ENCODE results near the gene INF2. TPM values are rescaled to one million over a fixed set of nuclear protein-coding genes. Genes with fewer than 3 reads are reported as not detected.

Gene INF2
- total RNA-seq, 2 donors from 2014 or later = 21.9 to 43.5 TPM

DNA sequence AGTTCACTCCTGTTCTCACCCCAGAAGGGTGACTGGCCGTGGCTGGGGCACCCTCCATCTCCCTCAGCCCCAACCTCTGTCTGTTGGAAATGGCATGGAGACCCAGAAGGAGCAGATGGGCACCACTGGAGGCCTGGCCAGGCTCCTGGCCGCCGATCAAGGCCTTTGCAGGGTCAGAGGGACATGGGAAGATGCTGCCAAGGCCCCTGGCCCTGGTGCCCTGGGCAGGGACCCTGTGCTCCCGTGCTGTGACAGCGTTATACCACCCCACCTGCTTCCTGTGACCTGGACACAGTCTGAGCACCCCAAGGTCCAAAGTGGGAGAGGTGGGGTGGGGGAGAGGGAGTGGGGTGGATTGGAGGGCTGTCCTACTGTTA lies 3.5 kb downstream of the INF2 start:
- Histone ChIP-seq H3K36me3 (no peaks in the 10 kb centered on the region), H3K4me1 (peaks cover 0 to 94% of the 10 kb centered on the region in 2 donors), H3K4me3 (no peak overlapping the region), H3K9me3 (no peaks in the 10 kb centered on the region), H3K27me3 (no peaks in the 10 kb centered on the region), H3K27ac (no peak overlapping the region)
- TF ChIP-seq, protein P1, sequence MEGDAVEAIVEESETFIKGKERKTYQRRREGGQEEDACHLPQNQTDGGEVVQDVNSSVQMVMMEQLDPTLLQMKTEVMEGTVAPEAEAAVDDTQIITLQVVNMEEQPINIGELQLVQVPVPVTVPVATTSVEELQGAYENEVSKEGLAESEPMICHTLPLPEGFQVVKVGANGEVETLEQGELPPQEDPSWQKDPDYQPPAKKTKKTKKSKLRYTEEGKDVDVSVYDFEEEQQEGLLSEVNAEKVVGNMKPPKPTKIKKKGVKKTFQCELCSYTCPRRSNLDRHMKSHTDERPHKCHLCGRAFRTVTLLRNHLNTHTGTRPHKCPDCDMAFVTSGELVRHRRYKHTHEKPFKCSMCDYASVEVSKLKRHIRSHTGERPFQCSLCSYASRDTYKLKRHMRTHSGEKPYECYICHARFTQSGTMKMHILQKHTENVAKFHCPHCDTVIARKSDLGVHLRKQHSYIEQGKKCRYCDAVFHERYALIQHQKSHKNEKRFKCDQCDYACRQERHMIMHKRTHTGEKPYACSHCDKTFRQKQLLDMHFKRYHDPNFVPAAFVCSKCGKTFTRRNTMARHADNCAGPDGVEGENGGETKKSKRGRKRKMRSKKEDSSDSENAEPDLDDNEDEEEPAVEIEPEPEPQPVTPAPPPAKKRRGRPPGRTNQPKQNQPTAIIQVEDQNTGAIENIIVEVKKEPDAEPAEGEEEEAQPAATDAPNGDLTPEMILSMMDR (IDR thresholded peaks at IDR 0.05) = no peak
- DNase-seq (ENCODE audit: low spot score) = no peak

GRCh38 chr14:104693482-104694431 lies 4.3 kb downstream of the INF2 start:
- Histone ChIP-seq H3K4me3 (no peak overlapping the region), H3K4me1 (peaks cover 0 to 94% of the 10 kb centered on the region in 2 donors)

DNA sequence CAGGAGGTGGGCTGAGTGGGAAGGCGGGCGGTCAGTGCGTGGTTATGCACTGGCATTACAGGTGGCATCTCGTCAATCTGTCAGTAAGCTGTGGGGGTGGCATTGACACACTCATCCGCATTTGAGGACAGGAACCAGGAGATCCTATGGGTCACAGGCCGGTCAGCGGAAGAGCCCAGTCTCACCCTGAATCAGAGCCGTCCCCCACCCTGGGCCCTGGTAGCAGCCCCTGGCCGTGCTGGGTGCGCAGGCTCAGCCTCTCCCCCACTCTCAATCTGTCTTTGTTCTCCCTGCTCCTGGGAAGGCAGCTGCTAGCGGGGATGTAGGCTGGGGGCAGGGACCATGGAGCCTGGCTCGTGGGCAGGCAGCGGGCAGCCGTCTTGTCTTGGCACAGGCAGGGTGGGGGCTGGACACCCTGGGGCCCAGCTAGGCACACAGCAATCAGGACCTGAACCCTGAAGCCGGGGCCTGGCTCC lies 5.1 kb downstream of the INF2 start:
- H3K9me3 ChIP-seq = no peaks in the 10 kb centered on the region
- H3K4me3 ChIP-seq = no peak overlapping the region
- peak overlapping the region; percentile 50 to 61 for H3K27ac ChIP-seq
- TF ChIP-seq, protein P1 (IDR thresholded peaks at IDR 0.05) = no peak
- DNase-seq (ENCODE audit: low spot score) = no peak
- H3K27me3 ChIP-seq = no peaks in the 10 kb centered on the region
- no peaks in the 10 kb centered on the region for H3K36me3 ChIP-seq
- peaks cover 0 to 96% of the 10 kb centered on the region in 2 donors for H3K4me1 ChIP-seq

More at GRCh38 chr14:104693482-104694431, 4.3 kb downstream of the INF2 start:
- Histone ChIP-seq H3K36me3 (no peaks in the 10 kb centered on the region), H3K27me3 (no peaks in the 10 kb centered on the region), H3K27ac (peak overlapping the region in 1 of 2 donors; percentile 61), H3K9me3 (no peaks in the 10 kb centered on the region)
- no peak for DNase-seq (ENCODE audit: low spot score)
- TF ChIP-seq, protein P1 (IDR thresholded peaks at IDR 0.05) = no peak

DNA sequence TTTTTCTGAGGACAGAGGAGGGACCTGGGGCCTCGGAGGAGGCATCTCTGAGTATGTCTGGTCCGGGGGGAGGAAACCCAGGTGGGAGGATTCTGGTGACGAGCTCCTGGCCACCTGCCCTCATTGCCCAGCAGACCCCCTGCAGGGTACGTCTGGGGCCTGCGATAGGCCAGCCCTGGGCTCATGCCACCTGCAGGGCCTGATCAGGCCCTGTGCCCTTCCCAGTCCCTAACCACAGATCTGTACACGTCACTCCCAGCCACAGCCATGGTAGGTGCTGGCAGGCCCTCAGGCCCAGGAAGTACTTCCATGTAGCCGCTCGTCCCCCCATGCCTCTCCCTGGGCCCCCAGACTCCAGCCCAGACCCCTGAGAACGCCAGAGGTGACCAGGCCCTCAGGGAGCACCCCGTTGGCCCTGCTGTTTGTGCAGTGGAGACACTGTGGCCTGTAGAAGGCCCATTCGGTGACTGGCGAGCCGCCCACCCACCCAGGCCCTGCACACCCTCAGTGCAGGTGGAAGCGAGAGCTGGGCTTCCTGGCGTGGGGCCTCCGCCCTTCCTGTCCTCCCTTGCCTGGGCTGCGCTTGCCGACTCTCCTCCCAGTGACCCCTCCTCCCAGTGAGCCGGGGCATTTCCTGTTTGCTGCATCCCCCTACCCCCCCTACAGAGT lies 5.7 kb downstream of the INF2 start:
- H3K27me3 ChIP-seq = no peaks in the 10 kb centered on the region
- DNase-seq (ENCODE audit: low spot score) = no peak
- no peaks in the 10 kb centered on the region for H3K9me3 ChIP-seq
- H3K4me1 ChIP-seq = peaks cover 0 to 100% of the 10 kb centered on the region in 2 donors
- no peaks in the 10 kb centered on the region for H3K36me3 ChIP-seq
- H3K4me3 ChIP-seq = no peak overlapping the region
- TF ChIP-seq, protein P1 (IDR thresholded peaks at IDR 0.05) = no peak
- peak overlapping the region; percentile 50 to 61 for H3K27ac ChIP-seq

- no peaks in the 10 kb centered on the region for H3K36me3 ChIP-seq
- no peak for DNase-seq (ENCODE audit: low spot score)
- H3K9me3 ChIP-seq = no peaks in the 10 kb centered on the region
- peaks cover 0 to 100% of the 10 kb centered on the region in 2 donors for H3K4me1 ChIP-seq
- TF ChIP-seq, protein P1 (IDR thresholded peaks at IDR 0.05) = peak in 1 of 2 donors; percentile 46
- H3K27me3 ChIP-seq = no peaks in the 10 kb centered on the region
- H3K27ac ChIP-seq = peak overlapping the region; percentile 50 to 61
- H3K4me3 ChIP-seq = no peak overlapping the region
Measured at GRCh38 chr14:104695660-104696000, 6.2 kb downstream of the INF2 start.
